GM12878 (cell line): ENCODE results near the gene GINM1. TPM values are rescaled to one million over a fixed set of nuclear protein-coding genes. Genes with fewer than 3 reads are reported as not detected.

Source experiments
- ATAC-seq: fragments of 200-7000 bp; cut with Tn5 transposase; 3 replicates; pipeline ENCODE4 v1.9.1; 2020; ENCODE audit warnings: mild to moderate bottlenecking, moderate library complexity
- BruUV-seq: library from RNA; stranded (reverse); fragments of 400-500 nt; replicated peaks from 2 replicates; lab custom pipeline; 2021; lab: Mats Ljungman, UMichigan
- CTCF ChIA-PET: fragments of 300-600 bp; sonication (Branson Sonifier 250); formaldehyde crosslinking; extraction: SDS; loops from one replicate; lab custom pipeline; 2021; ENCODE audit warnings: inconsistent platforms; lab: Yijun Ruan, JAX
- POLR2A ChIA-PET: fragments of 350-600 bp; formaldehyde crosslinking; extraction: SDS; loops from one replicate; lab custom pipeline; 2021; ENCODE audit warnings: inconsistent platforms; lab: Charles Lee
- RAD21 ChIA-PET: fragments of 300-600 bp; sonication (Branson Sonifier 250); formaldehyde crosslinking; loops from one replicate; lab custom pipeline; 2023; ENCODE audit warnings: antibody characterized with exemption; ENCODE audit not compliant: unreplicated experiment; lab: Charles Lee
- SMC1A ChIA-PET: fragments of 300-600 bp; sonication (Branson Sonifier 250); formaldehyde crosslinking; loops from one replicate; lab custom pipeline; 2023; ENCODE audit not compliant: unreplicated experiment, uncharacterized antibody; lab: Charles Lee
- DNase-seq: peaks from one replicate; pipeline ENCODE4 v3.0.0-alpha.2; 2011; ENCODE audit warnings: low read depth, low spot score
- FAIRE-seq: peaks from 3 replicates; lab custom pipeline; 2011; peaks lifted over from hg19 to GRCh38; lab: Jason Lieb, UNC
- H2AFZ ChIP-seq: 2 replicates; pipeline ENCODE4 v1.6.0; 2011; ENCODE audit warnings: low read depth, low read length, control low read depth; ENCODE audit not compliant: control insufficient read depth
- H3K27ac ChIP-seq: 2 replicates; pipeline ENCODE4 v1.5.1; 2011; ENCODE audit warnings: control low read depth; ENCODE audit not compliant: control insufficient read depth, insufficient read depth
- H3K27me3 ChIP-seq, 2 experiments: replicated peaks in 1 of 2; 2 replicates each; pipeline versions ENCODE4 v1.6.0 to v1.6.1; 2011; ENCODE audit warnings: low read length in 1 of 2; ENCODE audit not compliant: control insufficient read depth in 2 of 2, insufficient read depth in 2 of 2
- H3K36me3 ChIP-seq, 2 experiments: 2 replicates each; pipeline ENCODE4 v1.5.1; 2011; ENCODE audit warnings: low read length in 1 of 2; ENCODE audit not compliant: control insufficient read depth in 2 of 2, insufficient read depth in 2 of 2
- H3K4me1 ChIP-seq: 2 replicates; pipeline ENCODE4 v1.6.1; 2011; ENCODE audit warnings: mild to moderate bottlenecking, low read length, moderate library complexity, mixed read lengths; ENCODE audit not compliant: control insufficient read depth, insufficient read depth
- H3K4me2 ChIP-seq: 2 replicates; pipeline ENCODE4 v1.6.0; 2011; ENCODE audit warnings: control low read depth; ENCODE audit not compliant: control insufficient read depth, insufficient read depth
- H3K4me3 ChIP-seq: fragments of 200-600 bp; sonication (generic); 2 replicates; pipeline ENCODE4 v1.5.1; 2016
- H3K79me2 ChIP-seq: 2 replicates; pipeline ENCODE4 v1.6.0; 2011; ENCODE audit warnings: low read length; ENCODE audit not compliant: control insufficient read depth, insufficient read depth
- H3K9ac ChIP-seq: 2 replicates; pipeline ENCODE4 v1.8.0; 2011; ENCODE audit warnings: low read length, control low read depth, mixed read lengths; ENCODE audit not compliant: control insufficient read depth, insufficient read depth
- H3K9me3 ChIP-seq: replicated peaks from 3 replicates; pipeline ENCODE4 v1.5.1; 2011; ENCODE audit warnings: mild to moderate bottlenecking, low read length; ENCODE audit not compliant: control insufficient read depth, insufficient read depth
- H4K20me1 ChIP-seq: 2 replicates; pipeline ENCODE4 v1.6.0; 2011; ENCODE audit not compliant: control insufficient read depth, insufficient read depth
- CBFB ChIP-seq: IDR thresholded peaks from 2 replicates; pipeline ENCODE4 v1.6.1; 2016; ENCODE audit warnings: antibody characterized with exemption, low read depth
- HDAC6 ChIP-seq: fragments of 200-600 bp; sonication (generic); IDR thresholded peaks from one replicate; pipeline ENCODE4 v1.8.0; 2017; ENCODE audit warnings: antibody characterized with exemption; ENCODE audit not compliant: unreplicated experiment
- SMAD1 ChIP-seq: fragments of 450-650 bp; IDR thresholded peaks from 2 replicates; pipeline ENCODE4 v1.6.1; 2018; ENCODE audit warnings: mild to moderate bottlenecking, low read depth; ENCODE audit not compliant: partially characterized antibody
- in situ Hi-C: fragments of 300-500 bp; cut with MboI; formaldehyde crosslinking; loops from 9 replicates; pipeline ENCODE4 v1.14.3; 2018; ENCODE audit warnings: mixed read lengths
- intact Hi-C: fragments of 100-400 bp; cut with micrococcal nuclease; formaldehyde crosslinking; loops from one replicate; pipeline ENCODE4 v1.14.2; 2022; ENCODE audit not compliant: unreplicated experiment
- polyA plus RNA-seq, 11 experiments: library from polyadenylated mRNA; depleted of rRNA in 4 of 11; unstranded in 6 of 11; stranded (reverse) in 5 of 11; fragments of >200 nt; fragmentation: Nextera tagmentation in 4 of 11; fragmentation: Illumina TruSeq in 1 of 11; extraction: Ambion mirVana in 4 of 11; extraction: Trizol in 1 of 11; gene quantifications; 1 replicate in 1 of 11; 2 replicates in 10 of 11; pipeline versions ENCODE4 v1.2.1 to v1.2.3, GENCODE V29; 2011 to 2016; ENCODE audit warnings: inconsistent platforms in 2 of 11, missing spikeins in 2 of 11, low read depth in 1 of 11
- total RNA-seq, 4 experiments: library from RNA; depleted of rRNA in 3 of 4; stranded (reverse); fragments of >200 nt in 3 of 4; fragmentation: Illumina TruSeq in 1 of 4; extraction: Trizol in 1 of 4; gene quantifications; 2 replicates each; pipeline versions ENCODE4 v1.2.1 to v1.2.3, GENCODE V29; 2013 to 2021
- TF ChIP-seq, protein P1 (sequence below): fragments of 450-650 bp; formaldehyde crosslinking; IDR thresholded peaks from 2 replicates; pipeline ENCODE4 v1.5.0; 2022; ENCODE audit warnings: mild to moderate bottlenecking, missing genetic modification characterization
- TF ChIP-seq, protein P2 (sequence below): IDR thresholded peaks from 2 replicates; pipeline ENCODE4 v1.6.1; 2011; ENCODE audit warnings: low read depth, low read length, improper control_type of control experiment, borderline replicate concordance

GINM1 gene
- total and polyA plus RNA-seq, 10 of the 15 experiments (the other 5 are each of a cell fraction or from before 2014, with no cell fraction given): 10.6 to 38.1 (median 30.8) TPM

DNA sequence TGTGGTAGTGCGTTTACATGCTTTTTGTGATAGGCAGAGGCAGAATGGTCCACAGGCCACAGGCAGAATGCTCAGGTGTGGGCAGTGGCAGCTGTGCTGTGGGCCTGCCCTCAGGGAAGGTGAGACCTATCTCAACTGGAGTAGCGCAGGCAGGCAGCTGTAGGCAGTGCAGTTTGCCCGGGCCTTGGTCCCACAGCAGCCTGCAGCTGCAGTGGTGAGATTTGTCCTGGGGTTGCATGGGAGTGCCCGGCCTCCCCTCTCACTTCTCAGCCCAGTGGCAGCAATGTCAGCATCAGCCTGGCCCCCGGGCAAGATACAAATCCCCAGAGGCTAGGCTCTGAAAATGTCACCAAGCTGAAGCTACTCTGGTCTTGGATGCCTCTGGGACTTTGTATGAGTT lies 14.3 kb upstream of the GINM1 start (continued):
- TF ChIP-seq, protein P1, sequence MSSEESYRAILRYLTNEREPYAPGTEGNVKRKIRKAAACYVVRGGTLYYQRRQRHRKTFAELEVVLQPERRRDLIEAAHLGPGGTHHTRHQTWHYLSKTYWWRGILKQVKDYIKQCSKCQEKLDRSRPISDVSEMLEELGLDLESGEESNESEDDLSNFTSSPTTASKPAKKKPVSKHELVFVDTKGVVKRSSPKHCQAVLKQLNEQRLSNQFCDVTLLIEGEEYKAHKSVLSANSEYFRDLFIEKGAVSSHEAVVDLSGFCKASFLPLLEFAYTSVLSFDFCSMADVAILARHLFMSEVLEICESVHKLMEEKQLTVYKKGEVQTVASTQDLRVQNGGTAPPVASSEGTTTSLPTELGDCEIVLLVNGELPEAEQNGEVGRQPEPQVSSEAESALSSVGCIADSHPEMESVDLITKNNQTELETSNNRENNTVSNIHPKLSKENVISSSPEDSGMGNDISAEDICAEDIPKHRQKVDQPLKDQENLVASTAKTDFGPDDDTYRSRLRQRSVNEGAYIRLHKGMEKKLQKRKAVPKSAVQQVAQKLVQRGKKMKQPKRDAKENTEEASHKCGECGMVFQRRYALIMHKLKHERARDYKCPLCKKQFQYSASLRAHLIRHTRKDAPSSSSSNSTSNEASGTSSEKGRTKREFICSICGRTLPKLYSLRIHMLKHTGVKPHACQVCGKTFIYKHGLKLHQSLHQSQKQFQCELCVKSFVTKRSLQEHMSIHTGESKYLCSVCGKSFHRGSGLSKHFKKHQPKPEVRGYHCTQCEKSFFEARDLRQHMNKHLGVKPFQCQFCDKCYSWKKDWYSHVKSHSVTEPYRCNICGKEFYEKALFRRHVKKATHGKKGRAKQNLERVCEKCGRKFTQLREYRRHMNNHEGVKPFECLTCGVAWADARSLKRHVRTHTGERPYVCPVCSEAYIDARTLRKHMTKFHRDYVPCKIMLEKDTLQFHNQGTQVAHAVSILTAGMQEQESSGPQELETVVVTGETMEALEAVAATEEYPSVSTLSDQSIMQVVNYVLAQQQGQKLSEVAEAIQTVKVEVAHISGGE: no peak
- TF ChIP-seq HDAC6 (no peak), CBFB (no peak)

DNA sequence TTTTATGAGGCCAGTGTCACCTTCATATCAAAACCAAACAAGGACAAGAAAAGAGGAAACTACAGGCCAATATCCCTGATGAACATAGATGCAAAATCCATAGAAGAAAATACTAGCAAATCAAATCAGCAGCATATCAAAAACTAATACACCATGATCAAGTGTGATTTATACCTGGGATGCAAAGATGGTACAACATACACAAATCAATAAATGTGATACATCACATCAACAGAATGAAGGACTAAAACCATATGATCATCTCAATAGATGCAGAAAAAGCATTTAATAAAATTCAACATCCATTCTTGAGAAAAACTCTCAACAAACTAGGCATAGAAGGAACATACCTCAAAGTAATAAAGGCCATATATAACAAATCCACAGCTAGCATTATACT lies 8.1 kb upstream of the GINM1 start:
- TF ChIP-seq SMAD1: no peak
- TF ChIP-seq, protein P2, sequence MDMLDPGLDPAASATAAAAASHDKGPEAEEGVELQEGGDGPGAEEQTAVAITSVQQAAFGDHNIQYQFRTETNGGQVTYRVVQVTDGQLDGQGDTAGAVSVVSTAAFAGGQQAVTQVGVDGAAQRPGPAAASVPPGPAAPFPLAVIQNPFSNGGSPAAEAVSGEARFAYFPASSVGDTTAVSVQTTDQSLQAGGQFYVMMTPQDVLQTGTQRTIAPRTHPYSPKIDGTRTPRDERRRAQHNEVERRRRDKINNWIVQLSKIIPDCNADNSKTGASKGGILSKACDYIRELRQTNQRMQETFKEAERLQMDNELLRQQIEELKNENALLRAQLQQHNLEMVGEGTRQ: no peak
- ATAC-seq: no peak
- in situ Hi-C loops (no loop called here), intact Hi-C loops (no loop called here)
- DNase-seq: no peak
- H3K4me3 ChIP-seq: no peak overlapping the region
- ChIA-PET SMC1A (no interaction called here), POLR2A (no interaction called here), CTCF (no interaction called here), RAD21 (no interaction called here)
- H3K36me3 ChIP-seq: no peaks in the 10 kb centered on the region
- no TSS peak for BruUV-seq
- no peak overlapping the region for H3K27ac ChIP-seq
- H3K27me3 ChIP-seq: no peaks in the 10 kb centered on the region
- FAIRE-seq: no peak
- no peaks in the 10 kb centered on the region for H3K79me2 ChIP-seq
- H4K20me1 ChIP-seq: no peaks in the 10 kb centered on the region
- no peak overlapping the region for H2AFZ ChIP-seq
- no peak overlapping the region for H3K4me2 ChIP-seq
- H3K9ac ChIP-seq: no peak overlapping the region
- H3K4me1 ChIP-seq: no peaks in the 10 kb centered on the region
- H3K9me3 ChIP-seq: no peaks in the 10 kb centered on the region
